H54 (cell line): ENCODE data around the gene ADORA3.

ENCODE experiments used
- DNase-seq: peaks from one replicate; pipeline ENCODE4 v3.0.0; 2011; ENCODE audit warnings: low spot score, mixed read lengths; ENCODE audit not compliant: insufficient read length
- FAIRE-seq: peaks from 3 replicates; lab custom pipeline; 2011; peaks lifted over from hg19 to GRCh38; lab: Jason Lieb, UNC
- POLR2A ChIP-seq: IDR thresholded peaks from 2 replicates; pipeline ENCODE4 v1.6.1; 2011; ENCODE audit warnings: low read depth, mild to moderate bottlenecking, low read length

ADORA3 gene

GRCh38 chr1:111461765-111462164 lies 41.7 kb downstream of the ADORA3 start:
- DNase-seq (no peak), FAIRE-seq (no peak)

GRCh38 chr1:111455642-111456031 lies 47.8 kb downstream of the ADORA3 start:
- no peak for FAIRE-seq
- no peak for DNase-seq
- TF ChIP-seq POLR2A = no peak

More at GRCh38 chr1:111461765-111462164, 41.7 kb downstream of the ADORA3 start:
- TF ChIP-seq POLR2A = no peak

- FAIRE-seq (no peak), DNase-seq (no peak)
- TF ChIP-seq POLR2A = no peak
These were observed 48.4 kb downstream of the ADORA3 start for GRCh38 chr1:111454859-111455641.

GRCh38 chr1:111453706-111454105 lies 49.7 kb downstream of the ADORA3 start:
- no peak for FAIRE-seq
- DNase-seq = no peak
- TF ChIP-seq POLR2A = no peak

- FAIRE-seq (no peak), DNase-seq (no peak)
- TF ChIP-seq POLR2A = no peak
These were observed 50.9 kb downstream of the ADORA3 start for GRCh38 chr1:111452581-111452980.

- TF ChIP-seq POLR2A = no peak
- FAIRE-seq = no peak
- no peak for DNase-seq
These were observed 53.2 kb downstream of the ADORA3 start for GRCh38 chr1:111450185-111450584.

GRCh38 chr1:111449703-111450017 lies 53.8 kb downstream of the ADORA3 start:
- FAIRE-seq = no peak
- no peak for DNase-seq
- TF ChIP-seq POLR2A = no peak
